HG02763 (cell line): ENCODE measurements around the gene NOTUM.

Experiments
- ATAC-seq: cut with Tn5 transposase; IDR thresholded peaks from one replicate; pipeline ENCODE4 v1.9.1; 2021; ENCODE audit warnings: mild to moderate bottlenecking, moderate library complexity; ENCODE audit not compliant: unreplicated experiment

Gene NOTUM

DNA sequence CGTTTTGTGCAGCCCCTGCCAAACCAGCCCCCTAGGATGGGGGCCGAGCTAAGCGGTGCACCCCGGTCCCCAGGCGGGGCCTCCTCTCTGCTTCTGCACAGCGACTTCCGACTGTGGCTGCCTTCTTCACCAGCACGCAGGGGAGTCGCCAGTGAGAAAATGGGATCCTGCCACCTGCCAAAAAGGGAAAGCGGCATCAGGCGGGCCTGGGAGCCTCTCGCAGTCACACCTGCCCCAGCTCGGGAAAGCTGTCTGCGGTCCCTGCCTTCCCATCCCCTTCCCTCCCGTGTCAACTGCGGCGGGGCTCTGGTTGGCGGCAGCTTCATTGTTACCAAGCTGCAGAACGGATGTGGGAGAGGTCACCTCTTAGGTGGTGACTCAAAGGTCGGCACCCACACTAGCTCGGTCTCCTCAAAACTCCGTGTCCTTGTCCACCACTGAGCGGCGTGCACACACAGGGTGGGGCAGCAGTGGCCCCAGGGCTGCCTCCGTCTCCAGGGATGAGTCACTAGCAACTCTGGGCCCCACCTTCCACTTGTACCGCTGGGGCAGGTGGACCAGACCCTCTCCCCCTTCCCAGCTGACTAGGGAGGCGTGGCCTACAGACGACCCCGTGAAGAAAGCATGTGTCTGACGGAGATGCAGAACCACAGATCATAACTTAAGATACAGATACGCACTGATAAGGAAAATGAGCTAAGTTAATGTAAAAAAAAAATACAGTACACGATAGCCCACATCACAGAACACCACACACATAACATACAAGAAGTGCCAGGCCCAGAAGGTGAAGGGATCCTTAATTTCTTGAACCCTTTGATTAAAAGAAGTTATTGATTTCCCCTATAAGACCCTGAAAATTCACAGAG is 48.3 kb downstream of the NOTUM start:
- ATAC-seq = no peak

DNA sequence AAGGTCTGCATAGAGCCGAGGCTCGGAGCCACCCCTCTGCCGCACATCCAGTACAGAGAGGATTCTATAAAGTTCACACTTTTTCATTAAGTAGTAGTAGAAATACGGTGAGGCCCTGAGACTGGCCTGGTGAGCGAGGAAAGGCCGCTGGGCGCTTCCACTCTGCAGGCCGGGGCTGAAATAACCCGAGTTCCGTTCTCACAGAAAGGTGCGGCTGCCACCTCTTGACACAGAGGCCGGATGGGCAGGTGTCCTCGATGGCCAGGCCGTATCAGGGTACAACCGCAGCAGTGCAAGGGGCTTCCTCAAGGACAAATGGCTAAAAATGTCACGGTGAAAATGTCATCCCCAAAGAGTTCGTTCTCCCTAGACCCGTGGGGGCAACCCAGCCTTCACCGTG is 49.0 kb downstream of the NOTUM start:
- no peak for ATAC-seq

DNA sequence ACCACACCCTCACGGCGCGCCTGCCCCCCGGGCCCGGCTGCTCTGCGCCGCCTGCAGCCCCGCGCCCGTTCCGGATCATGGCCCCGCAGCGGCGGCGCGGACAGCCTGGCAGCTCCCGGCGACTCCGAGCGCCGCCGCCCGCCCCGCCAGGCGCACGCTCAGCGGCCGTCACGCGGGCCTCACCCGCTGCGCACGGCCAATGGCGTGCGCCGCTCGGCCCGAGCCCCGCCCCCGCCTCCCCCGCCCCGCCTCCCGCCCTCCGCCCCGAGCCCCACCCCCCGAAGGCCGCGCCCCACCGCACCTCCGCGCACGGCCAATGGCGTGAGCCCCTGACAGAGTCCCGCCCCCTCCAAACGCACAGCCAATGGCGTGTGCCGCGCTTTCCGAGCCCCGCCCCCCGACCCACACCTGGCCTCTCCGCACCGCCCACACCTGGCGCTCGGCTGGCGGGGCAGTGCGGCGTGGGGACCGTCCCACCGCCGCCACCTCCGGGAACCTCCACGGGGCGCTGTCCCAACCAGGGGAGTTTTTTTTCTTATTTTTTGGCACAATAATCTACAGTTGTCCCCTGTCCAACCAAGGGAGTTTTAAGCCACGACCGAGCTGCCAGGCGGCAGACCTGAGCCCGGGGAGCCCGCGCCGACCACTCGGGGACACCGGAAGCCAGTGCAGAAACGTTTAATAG is 49.6 kb downstream of the NOTUM start, which contains the start of gene PCYT2:
TSS of gene PCYT2 (minus strand) at position 123 of the 685 bp plus-strand sequence. CDS start at position 79, 44 bp downstream.
- ATAC-seq = peak; percentile 74

DNA sequence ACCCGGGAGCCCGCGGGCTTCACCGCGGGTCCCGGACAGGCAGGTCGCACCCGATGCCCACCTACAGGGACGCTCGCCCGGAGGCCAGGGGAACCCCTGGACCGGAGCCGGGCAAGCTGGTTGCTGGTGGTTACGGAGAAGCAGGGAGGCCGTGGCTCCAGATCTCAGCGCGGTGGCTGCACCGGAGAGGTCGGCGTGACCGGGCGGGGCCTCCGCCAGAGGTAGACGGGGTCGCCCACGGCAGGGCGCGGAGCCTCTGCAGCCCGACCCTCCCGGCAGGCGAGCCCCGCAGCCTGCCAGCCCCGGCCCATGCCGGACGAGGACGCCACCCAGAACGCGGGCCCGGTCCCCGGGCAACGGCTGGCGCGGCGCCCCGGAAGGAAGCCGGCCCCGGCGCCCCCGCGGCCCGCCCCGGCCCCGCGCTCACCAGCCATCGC is 50.1 kb downstream of the NOTUM start:
- no peak for ATAC-seq

DNA sequence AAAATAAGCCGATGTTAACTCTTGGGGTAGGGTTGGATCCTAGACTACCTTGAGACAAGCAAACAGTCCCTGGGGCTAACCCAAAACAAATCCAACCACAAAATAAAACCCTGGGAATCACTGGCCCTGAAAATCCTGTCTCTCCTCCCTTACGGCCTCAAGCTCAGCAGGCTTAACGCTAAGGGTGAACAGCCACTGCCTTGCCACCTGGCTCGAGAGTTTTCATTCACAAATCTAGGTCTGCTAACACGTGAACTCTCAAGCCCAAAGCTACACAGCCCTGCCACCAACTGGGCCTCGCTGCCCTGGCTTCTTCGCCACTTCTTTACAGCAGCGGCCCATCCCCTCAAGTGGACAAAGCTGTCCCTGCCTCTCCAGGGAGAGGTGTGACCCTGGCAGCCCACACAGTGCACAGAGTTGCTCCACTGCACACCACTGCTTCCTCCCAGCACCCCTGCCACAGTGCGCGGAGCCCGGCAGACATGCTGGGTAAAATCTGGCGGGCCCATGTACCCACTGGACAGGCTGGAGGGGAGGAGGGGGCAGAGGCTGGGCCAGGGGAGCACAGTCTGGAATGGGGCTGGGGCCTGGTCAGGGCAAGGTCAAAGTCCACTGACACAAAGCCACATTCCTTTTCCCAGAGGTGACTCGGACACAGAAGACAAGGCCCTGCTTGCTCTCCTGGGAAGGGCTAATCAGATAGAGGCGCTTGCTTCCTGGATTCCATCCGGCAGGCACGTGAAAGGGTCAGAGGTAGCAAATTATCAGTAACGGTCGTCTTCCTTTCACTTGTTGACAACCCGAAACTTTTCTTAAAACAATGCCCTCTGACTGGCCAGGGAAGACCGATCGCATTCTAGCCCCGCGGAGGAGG is 50.8 kb downstream of the NOTUM start:
- no peak for ATAC-seq

DNA sequence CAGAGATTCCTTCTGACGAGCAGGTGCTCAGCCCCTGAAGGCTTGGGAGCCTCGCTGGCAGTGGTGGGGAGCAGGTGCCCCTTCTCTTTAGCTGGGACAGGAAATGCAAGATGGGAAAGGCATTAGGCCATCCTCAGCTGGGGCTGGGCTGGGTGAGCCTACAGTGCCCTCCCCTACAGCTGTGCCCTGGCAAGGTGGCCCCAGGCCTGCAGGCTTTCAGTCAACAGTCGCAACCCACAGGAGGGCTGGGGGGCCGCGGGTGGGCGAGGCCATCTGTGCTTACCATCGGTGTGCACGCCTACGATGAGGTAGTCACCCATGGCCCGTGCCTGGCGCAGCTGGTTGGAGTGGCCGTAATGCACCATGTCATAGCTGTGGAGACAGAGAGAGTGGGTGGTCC is 51.8 kb downstream of the NOTUM start:
- no peak for ATAC-seq

DNA sequence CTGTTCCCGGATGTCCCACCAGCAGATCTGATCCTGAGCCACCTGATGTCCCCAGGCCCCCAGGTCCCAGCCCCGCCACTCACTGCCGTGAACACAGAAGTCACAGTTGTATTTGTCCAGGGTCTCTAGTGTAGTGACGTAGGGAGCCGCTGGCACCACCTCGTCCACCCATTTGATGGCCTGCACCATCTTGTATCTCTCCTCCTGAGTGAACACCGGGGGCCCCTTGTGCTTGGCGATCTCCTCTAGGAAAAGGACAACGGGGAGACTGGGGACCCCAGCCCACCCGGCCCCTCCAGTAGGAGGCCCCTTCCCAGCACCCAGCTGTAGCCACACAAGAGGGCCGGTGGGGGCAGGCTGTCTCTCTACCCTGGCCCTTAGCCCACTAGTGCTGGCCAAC is 52.2 kb downstream of the NOTUM start:
- no peak for ATAC-seq

DNA sequence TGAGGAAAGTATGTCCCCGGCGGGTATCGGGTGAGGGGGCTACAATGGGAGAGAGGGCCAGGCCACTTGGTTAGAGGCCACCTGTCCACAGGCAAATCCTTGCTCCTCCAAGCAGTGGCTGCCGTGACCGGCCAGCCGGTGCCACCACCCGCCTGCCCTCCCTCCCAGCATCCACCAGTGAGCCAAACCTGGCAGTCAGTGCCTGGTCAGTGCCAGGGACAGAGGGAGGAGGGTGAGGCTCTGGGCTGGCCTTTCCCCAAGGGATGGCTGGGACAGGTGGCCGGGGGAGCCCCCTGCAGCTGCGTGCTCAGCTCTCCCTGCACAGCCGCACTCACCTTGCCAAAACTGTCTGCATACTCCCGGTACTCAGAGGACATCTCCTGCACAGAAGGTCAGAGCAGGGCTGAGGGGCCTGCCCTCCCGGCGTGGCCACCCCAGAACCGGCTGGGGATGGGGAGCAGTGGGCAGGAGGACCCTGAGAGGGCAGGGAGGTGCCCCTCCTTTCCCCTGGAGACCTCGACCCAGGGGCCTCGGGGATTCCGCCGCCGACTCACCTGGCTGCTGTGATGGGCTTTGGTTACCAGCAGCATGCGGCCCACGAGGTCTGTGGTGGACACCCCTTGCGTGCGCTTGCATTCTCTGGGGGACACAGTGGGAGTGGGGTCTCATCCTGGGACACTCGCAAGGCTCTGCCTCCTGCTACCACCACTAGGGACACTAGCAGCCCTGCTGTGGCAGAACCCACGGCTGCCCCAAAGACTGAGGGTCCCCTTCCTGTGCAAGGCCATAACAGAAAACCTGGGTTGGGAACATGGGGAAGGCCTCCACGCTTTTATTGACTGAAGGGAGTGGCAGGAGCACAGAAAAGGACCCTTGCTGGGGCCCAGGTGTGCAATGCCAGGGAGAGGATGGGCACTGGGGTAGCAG is 53.5 kb downstream of the NOTUM start:
- no peak for ATAC-seq

DNA sequence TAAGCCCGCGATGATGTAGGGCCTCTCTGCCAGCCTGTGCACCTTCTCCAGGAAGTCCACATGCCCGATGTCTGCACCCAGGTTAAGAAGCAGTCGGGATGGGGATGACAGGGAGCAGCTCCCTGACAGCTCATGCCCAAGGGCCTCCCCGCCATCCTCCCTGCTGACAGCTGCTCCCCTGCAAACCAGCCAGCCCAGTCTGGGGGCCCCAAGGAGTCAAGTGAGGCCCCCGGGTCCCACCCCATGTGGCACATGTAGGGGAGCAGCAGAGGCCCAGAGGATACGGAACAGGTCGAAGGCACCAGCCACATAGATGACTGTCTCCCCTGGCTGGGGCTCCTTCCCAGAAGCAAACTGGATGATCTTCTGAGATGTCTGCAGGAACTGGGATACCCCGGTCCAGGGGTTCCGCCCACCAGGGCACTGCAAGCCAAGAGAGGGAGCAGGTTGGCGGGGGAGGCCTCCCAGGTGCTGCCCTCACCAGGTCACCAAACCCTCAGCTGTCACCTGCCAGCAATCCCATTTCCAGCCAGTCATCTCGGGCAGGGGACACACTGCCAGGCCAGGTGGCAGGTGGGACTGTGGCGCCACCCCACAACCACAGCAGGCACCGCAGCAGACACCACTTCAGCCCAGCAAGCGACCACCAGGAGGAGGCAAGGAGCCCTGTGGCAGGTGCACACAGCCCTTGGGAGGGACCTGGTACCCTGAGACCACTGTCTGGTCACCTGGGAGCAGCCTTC is 54.3 kb downstream of the NOTUM start:
- no peak for ATAC-seq

DNA sequence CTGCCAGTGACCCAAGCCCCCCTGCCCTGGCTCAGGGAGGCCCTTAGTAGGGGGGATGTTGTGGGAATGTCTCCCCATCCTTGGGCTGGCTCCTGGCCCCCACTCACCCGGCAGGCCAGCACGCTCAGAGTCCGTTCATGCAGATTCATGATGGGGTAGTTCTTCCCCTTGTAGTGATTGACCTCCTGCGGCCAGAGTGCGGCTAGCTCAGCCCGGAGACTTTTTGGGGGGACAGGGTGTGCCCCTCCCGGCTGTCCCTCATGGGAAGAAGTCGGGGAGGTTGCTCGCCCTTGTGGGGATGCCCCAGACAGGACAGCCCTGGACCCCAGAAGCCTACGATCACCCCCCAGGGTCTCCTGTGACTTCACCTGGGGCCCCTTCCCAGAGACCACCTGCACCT is 55.0 kb downstream of the NOTUM start:
- ATAC-seq = no peak

DNA sequence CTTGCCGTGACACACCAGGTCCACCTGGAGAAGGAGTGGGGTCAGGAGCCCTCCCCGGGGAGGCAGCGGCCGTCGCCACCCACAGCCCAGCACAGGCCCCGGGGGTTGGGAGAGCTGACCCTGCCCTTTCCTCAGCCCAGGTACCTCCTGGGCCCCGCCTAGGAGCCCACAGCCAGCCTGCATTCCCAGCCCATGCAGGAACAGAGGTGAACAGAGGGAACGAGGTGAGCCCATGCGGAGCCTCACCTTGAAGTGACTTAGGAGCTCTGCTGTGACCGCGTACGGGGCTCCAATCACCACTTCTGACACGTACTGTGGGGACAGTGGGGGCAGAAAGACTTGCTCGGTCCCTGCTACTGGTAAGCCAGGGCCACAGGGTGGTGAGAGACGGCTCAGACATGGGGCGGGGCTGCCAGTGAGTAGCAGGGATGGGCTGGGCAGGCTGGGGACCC is 55.5 kb downstream of the NOTUM start:
- ATAC-seq = no peak

DNA sequence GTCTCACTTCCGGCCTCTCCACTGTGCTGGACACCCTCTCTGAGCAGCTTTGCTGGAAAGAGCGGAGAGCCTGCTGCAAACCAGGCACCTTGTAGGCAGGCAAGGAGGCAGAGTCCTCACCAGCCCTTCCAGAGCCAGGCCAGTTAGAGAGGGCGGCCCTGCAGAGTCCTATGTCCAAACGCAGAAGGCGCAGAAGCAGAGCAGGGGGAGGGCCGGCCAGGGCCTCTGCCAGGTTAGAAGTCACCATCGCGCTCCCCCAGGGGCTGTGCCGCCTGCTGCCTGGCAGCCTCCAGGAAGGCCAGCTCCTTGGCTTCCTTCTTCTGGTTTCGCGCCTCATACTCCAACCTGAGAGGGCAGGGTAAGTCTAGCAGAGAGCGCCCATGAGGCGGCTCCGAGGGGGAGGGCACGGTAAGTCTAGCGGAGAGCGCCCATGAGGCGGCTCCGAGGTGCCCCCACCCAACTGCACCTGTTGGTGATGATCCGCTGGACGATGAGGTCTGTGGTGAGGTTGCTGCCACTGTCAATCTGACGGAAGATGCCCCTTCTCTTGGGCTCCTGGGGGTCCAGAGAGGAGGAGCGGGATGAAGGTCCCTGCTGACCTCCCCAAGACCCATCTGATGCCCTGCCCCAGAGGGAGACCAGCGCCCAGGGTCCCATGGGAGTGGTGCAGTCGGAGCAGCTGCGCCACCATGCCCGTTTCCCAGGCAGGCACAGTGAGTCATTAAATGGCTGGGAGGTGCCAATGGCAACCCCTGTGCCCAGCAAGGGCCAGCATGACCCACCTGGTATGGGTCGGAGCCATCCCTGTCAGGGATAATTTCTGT is 56.2 kb downstream of the NOTUM start:
- ATAC-seq = no peak

DNA sequence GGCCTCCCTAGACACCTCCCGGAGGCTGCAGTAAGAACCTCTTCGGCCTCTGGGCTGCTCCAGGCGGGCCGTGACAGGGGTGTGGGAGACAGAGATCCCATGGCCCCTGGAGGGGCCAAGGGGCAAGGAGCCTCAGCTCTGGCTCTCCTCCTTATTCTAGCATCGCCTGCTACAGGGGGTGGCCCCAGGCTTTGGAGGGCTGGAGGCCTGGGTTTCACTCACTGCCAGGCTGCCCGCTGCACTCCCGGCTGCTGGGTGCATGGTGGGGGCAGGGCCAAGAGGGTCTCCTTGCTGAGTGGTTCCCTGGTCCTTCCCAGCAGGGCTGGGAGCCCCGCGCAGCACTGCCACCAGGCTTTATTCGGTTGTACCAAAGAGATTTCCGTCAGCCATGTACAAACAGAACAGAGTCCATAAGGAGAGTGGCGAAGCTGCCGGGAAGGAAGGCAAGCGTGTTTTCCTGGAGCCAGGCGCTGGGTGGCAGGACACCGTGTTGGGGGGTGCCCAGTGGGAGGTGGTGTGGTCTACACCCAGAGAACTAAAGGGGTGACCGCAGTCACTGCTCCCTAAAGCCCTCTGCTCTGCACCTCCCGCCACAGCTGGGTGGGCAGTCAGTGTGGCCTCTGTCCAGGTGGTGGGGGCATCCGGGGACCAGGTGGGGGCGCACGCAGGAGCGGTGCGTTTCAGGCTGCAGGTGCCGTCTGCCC is 56.9 kb downstream of the NOTUM start:
- no peak for ATAC-seq

DNA sequence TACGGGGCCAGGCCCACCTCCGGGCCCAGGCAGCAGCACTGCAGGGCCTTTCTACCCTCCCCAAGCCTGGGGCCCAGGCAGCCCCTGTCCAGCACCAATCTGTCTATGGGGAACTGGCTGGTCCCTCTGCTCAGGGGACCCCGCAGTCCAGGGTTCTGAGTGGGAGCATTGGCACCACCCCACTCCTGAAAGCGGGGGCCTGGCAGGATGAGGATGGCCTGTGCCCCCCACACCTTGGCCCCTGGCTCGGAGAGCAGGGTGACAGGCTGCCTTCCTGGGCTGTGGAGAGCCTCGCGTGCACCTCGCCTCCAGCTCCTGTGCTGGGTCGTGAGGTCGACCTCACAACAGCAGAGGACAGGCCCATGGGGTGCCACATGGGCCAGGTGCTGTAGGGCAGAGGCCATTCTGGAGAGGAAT is 57.6 kb downstream of the NOTUM start:
- no peak for ATAC-seq

DNA sequence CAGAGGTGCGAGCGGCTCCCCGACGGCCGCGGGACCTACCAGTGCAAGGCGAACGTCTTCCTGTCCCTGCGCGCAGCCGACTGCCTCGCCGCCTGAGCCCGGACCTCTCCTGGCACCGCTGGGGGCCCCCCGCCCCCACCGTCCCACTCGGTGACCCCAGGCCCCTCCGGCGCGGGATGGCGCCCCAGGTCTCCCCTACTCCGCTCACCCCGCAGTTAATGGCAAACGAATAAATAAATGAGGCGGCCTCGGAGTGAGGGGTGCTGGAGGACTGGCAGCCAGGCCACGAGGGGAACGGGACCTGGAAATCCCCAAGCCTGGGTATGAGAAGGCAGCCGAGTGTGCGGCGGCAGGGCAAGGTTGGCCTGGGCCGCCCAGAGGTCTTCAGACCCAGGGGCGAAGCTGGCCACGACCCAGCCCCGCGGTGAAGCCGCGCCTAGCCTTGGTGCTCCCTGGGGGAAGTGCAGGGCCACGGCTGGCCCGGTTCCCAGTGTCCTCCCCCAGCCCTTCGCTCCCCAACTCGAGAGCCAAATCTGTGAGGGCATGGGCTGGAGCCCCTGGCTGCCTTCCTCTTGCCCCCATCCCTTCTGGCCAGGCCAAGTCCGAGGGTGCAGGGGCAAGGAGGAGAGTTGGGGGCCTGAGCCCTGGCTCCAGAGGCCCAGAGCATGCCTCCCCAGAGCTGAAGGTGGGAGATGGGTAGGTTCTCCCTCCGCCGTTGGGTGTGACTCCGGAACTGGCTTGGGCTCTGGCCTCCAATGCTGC is 58.2 kb downstream of the NOTUM start:
- ATAC-seq = no peak
